Heart right ventricle (tissue), 16 donors: ENCODE measurements around the gene TMPRSS11B. TPM values are rescaled to one million over a fixed set of nuclear protein-coding genes. Genes with fewer than 3 reads are reported as not detected.
"Not testable (repeated sequence)": the region's sequence is repeated elsewhere in the genome, so short reads cannot be mapped to it uniquely, and the experiment has no call there.

Source experiments
- ATAC-seq, 8 donors: fragments of 200-7000 bp; cut with Tn5 transposase; one replicate each; pipeline ENCODE4 v1.9.1; 2020; ENCODE audit warnings: mild to moderate bottlenecking in 8 of 8, moderate library complexity in 8 of 8, moderate number of reproducible peaks in 1 of 8
- DNase-seq, 2 donors: peaks; one replicate each; pipeline ENCODE4 v3.0.0-alpha.2; 2020
- H3K27ac ChIP-seq, 10 donors: fragments of 200-600 bp; sonication (generic) in 2 of 10; one replicate each; pipeline versions ENCODE4 v1.5.0 to v1.8.0; 2020 to 2022; ENCODE audit warnings: mild to moderate bottlenecking in 3 of 10
- H3K27me3 ChIP-seq, 7 donors: fragments of 200-600 bp; one replicate each; pipeline ENCODE4 v1.8.0; 2021 to 2022; ENCODE audit warnings: mild to moderate bottlenecking in 2 of 7
- H3K36me3 ChIP-seq, 9 donors: fragments of 200-600 bp; sonication (generic) in 1 of 9; one replicate each; pipeline versions ENCODE4 v1.5.0 to v1.8.0; 2020 to 2022; ENCODE audit warnings: mild to moderate bottlenecking in 2 of 9
- H3K4me1 ChIP-seq, 9 donors: fragments of 200-600 bp; sonication (generic) in 1 of 9; one replicate each; pipeline versions ENCODE4 v1.5.0 to v1.8.0; 2020 to 2022; ENCODE audit warnings: mild to moderate bottlenecking in 4 of 9
- H3K4me3 ChIP-seq, 10 donors: fragments of 200-600 bp; sonication (generic) in 2 of 10; one replicate each; pipeline versions ENCODE4 v1.5.0 to v1.8.0; 2020 to 2022; ENCODE audit warnings: mild to moderate bottlenecking in 7 of 10, moderate library complexity in 2 of 10
- H3K9me3 ChIP-seq, 11 donors: fragments of 200-600 bp in 10 of 11; sonication (generic) in 2 of 11; one replicate each; pipeline versions ENCODE4 v1.5.0 to v1.8.0; 2013 to 2022; ENCODE audit warnings: mild to moderate bottlenecking in 2 of 11, control low read depth in 1 of 11, moderate library complexity in 1 of 11
- CTCF ChIP-seq, 9 donors: fragments of 200-600 bp; sonication (generic) in 2 of 9; IDR thresholded peaks; one replicate each; pipeline versions ENCODE4 v1.5.0 to v1.8.0; 2021 to 2022; ENCODE audit warnings: antibody characterized with exemption in 9 of 9, mild to moderate bottlenecking in 5 of 9, moderate library complexity in 1 of 9
- WGBS, 2 donors: extraction: QIAGEN DNeasy Blood & Tissue Kit; methylation state at CpG; one replicate each; pipeline ENCODE4 v1.1.7; 2013; ENCODE audit warnings: inconsistent platforms in 1 of 2; 5-methylcytosine and 5-hydroxymethylcytosine counted together
- intact Hi-C, 10 donors: fragments of 100-400 bp; cut with DNase I; formaldehyde crosslinking; loops; one replicate each; pipeline versions ENCODE4 v1.11.1 to v1.14.2; 2022
- polyA plus RNA-seq, 2 donors: library from polyadenylated mRNA; stranded (reverse); fragments of 200-250 nt; gene quantifications; one replicate each; pipeline ENCODE4 v1.2.3, GENCODE V29; 2013
- total RNA-seq, 10 donors: library from RNA; stranded (reverse); fragmentation: NEBNext Ultra II Directional in 3 of 10; extraction: Animal tissue kit (Norgen Biotek cat#: 25700) in 3 of 10; gene quantifications; one replicate each; pipeline versions ENCODE4 v1.2.1 to v1.2.4, GENCODE V29; 2021 to 2023
- donor health status: Arrhythmogenic right ventricular cardiomyopathy.
- donor health status: ischemic (EF 13 %, LVEDD 7.1; RV severe dilation, severe dysfunction).
- donor health status: healthy with polysubstance abuse.
- donor health status: DM: no; HTN: yes; CAD: no.
- donor health status: DM: no; HTN: no; CAD: no.
- donor health status: ischemic (EF 25% LVEDD 6.9; RV normal size, moderate dysfunction).
- donor health status: ischemic (EF 25% LVEDD 5.7; RV mildly dilated, moderate dysfunction).
- donor health status: healthy.
- donor health status: DM: yes; HTN: yes; CAD: no.
- donor health status: Ischemic cardiomyopathy.
- donor health status: ischemic (EF 35%, LVEDD 5.7; RV mildly dilated, moderate dysfunction).
- donor health status: nonischemic (EF 11% LVEDD 7.7; RV severe dilation, severe dysfunction).
- donor health status: DM: yes; HTN: yes; CAD: no.
- donor health status: PGD.
- donor health status: ischemic (EF 29% LVEDD 5.4; RV normal size, mild dysfunction).
- donor health status: nonischemic (EF 23%, LVEDD 6.1; RV moderate dilation, normal function).

The TMPRSS11B gene
- total and polyA plus RNA-seq, 12 donors: 0.13 TPM; not detected in 11

GRCh38 chr4:68218044-68218443, 27.4 kb downstream of the TMPRSS11B start:
- no peaks in the 10 kb centered on the region for H3K27me3 ChIP-seq
- ATAC-seq (no peak), DNase-seq (no peak)
- H3K36me3 ChIP-seq: no peaks in the 10 kb centered on the region
- intact Hi-C loops: no loop called here
- H3K27ac ChIP-seq: no peak overlapping the region
- TF ChIP-seq CTCF (IDR thresholded peaks at IDR 0.05): no peak
- no peak overlapping the region for H3K4me3 ChIP-seq
- no peaks in the 10 kb centered on the region for H3K9me3 ChIP-seq
- no peaks in the 10 kb centered on the region for H3K4me1 ChIP-seq
- 22 to 32% methylated on average over 1 of the region's 1 CpG for WGBS, 2 donors

GRCh38 chr4:68216501-68216900, 29.0 kb downstream of the TMPRSS11B start:
- Histone ChIP-seq H3K27ac (no peak overlapping the region), H3K27me3 (no peaks in the 10 kb centered on the region), H3K4me1 (no peaks in the 10 kb centered on the region), H3K4me3 (no peak overlapping the region), H3K36me3 (no peaks in the 10 kb centered on the region), H3K9me3 (peaks cover 0 to 4% (median 0%) of the 10 kb centered on the region in 11 donors)
- TF ChIP-seq CTCF (IDR thresholded peaks at IDR 0.05): no peak
- intact Hi-C loops: no loop called here
- DNase-seq (no peak), ATAC-seq (no peak)

- DNase-seq: no peak
- TF ChIP-seq CTCF (IDR thresholded peaks at IDR 0.05): no peak
- WGBS, 2 donors: 69% methylated on average over 1 of the region's 1 CpG
Observed at GRCh38 chr4:68209003-68209402, 36.5 kb downstream of the TMPRSS11B start.

GRCh38 chr4:68194305-68194704, 51.2 kb downstream of the TMPRSS11B start:
- intact Hi-C loops: not testable (repeated sequence)

More at GRCh38 chr4:68209003-68209402, 36.5 kb downstream of the TMPRSS11B start:
- intact Hi-C loops: no loop called here
- H3K36me3 ChIP-seq: no peaks in the 10 kb centered on the region
- no peak for ATAC-seq
- no peaks in the 10 kb centered on the region for H3K4me1 ChIP-seq
- H3K27me3 ChIP-seq: no peaks in the 10 kb centered on the region
- no peak overlapping the region for H3K27ac ChIP-seq
- H3K9me3 ChIP-seq: peaks cover 0 to 54% (median 22%) of the 10 kb centered on the region in 11 donors
- no peak overlapping the region for H3K4me3 ChIP-seq

GRCh38 chr4:68193194-68193593, 52.3 kb downstream of the TMPRSS11B start:
- H3K9me3 ChIP-seq: peaks cover 0 to 10% (median 0%) of the 10 kb centered on the region in 11 donors
- no peak overlapping the region for H3K4me3 ChIP-seq
- ATAC-seq (no peak), DNase-seq (no peak)
- no peak overlapping the region for H3K27ac ChIP-seq
- H3K4me1 ChIP-seq: no peaks in the 10 kb centered on the region
- no peak for TF ChIP-seq CTCF (IDR thresholded peaks at IDR 0.05)
- intact Hi-C loops: no loop called here
- no peaks in the 10 kb centered on the region for H3K36me3 ChIP-seq
- H3K27me3 ChIP-seq: no peaks in the 10 kb centered on the region
- WGBS, 2 donors: 68 to 80% methylated on average over 1 of the region's 1 CpG

More at GRCh38 chr4:68194305-68194704, 51.2 kb downstream of the TMPRSS11B start:
- not testable (repeated sequence) for DNase-seq, ATAC-seq, H3K9me3 ChIP-seq, H3K27ac ChIP-seq, H3K4me3 ChIP-seq, H3K4me1 ChIP-seq, H3K27me3 ChIP-seq, H3K36me3 ChIP-seq
- 77 to 79% methylated on average over 5 of the region's 5 CpGs for WGBS, 2 donors
